Heart left ventricle (tissue), 16 donors: ENCODE data around the gene CCBE1. TPM values are rescaled to one million over a fixed set of nuclear protein-coding genes. Genes with fewer than 3 reads are reported as not detected.

Experiments
- ATAC-seq, 4 donors: fragments of 200-7000 bp; cut with Tn5 transposase; one replicate each; pipeline ENCODE4 v1.9.1; 2020 to 2022; ENCODE audit warnings: moderate library complexity in 4 of 4, mild to moderate bottlenecking in 3 of 4, moderate number of reproducible peaks in 1 of 4
- DNase-seq, 5 donors: peaks; one replicate each; pipeline ENCODE4 v3.0.0-alpha.2; 2020
- H3K27ac ChIP-seq, 12 donors: fragments of 200-600 bp; sonication (generic) in 4 of 12; one replicate each; pipeline versions ENCODE4 v1.5.0 to v1.8.0; 2016 to 2022; ENCODE audit warnings: mild to moderate bottlenecking in 2 of 12
- H3K27me3 ChIP-seq, 9 donors: fragments of 200-600 bp; sonication (generic) in 2 of 9; one replicate each; pipeline versions ENCODE4 v1.5.1 to v1.8.0; 2016 to 2022; ENCODE audit warnings: mild to moderate bottlenecking in 3 of 9
- H3K36me3 ChIP-seq, 9 donors: fragments of 200-600 bp; sonication (generic) in 2 of 9; one replicate each; pipeline versions ENCODE4 v1.5.0 to v1.8.0; 2018 to 2022; ENCODE audit warnings: mild to moderate bottlenecking in 2 of 9
- H3K4me1 ChIP-seq, 12 donors: fragments of 200-600 bp; sonication (generic) in 4 of 12; one replicate each; pipeline versions ENCODE4 v1.5.0 to v1.8.0; 2016 to 2022; ENCODE audit warnings: mild to moderate bottlenecking in 3 of 12
- H3K4me3 ChIP-seq, 12 donors: fragments of 200-600 bp; sonication (generic) in 4 of 12; one replicate each; pipeline versions ENCODE4 v1.5.0 to v1.8.0; 2017 to 2022; ENCODE audit warnings: mild to moderate bottlenecking in 9 of 12, moderate library complexity in 4 of 12
- H3K9me3 ChIP-seq, 12 donors: fragments of 200-600 bp; sonication (generic) in 4 of 12; one replicate each; pipeline versions ENCODE4 v1.5.0 to v1.8.0; 2016 to 2022; ENCODE audit warnings: mild to moderate bottlenecking in 1 of 12
- CTCF ChIP-seq, 12 donors: fragments of 200-600 bp; sonication (generic) in 4 of 12; IDR thresholded peaks; one replicate each; pipeline versions ENCODE4 v1.5.0 to v1.8.0; 2018 to 2022; ENCODE audit warnings: antibody characterized with exemption in 12 of 12, mild to moderate bottlenecking in 5 of 12
- POLR2A ChIP-seq, 2 donors: fragments of 450-650 bp; IDR thresholded peaks; one replicate each; pipeline ENCODE4 v1.6.1; 2017; ENCODE audit warnings: antibody characterized with exemption in 2 of 2, mild to moderate bottlenecking in 2 of 2, moderate library complexity in 2 of 2
- WGBS, 4 donors: extraction: QIAGEN DNeasy Blood & Tissue Kit in 2 of 4; methylation state at CpG; one replicate each; pipeline versions ENCODE4 v1.1.5 to v1.1.7; 2013 to 2018; 5-methylcytosine and 5-hydroxymethylcytosine counted together
- intact Hi-C, 10 donors: fragments of 100-400 bp; cut with DNase I; formaldehyde crosslinking; loops; one replicate each; pipeline versions ENCODE4 v1.11.1 to v1.14.2; 2022
- polyA plus RNA-seq, 2 donors: library from polyadenylated mRNA; stranded (reverse); fragments of 200-250 nt; gene quantifications; one replicate each; pipeline ENCODE4 v1.2.3, GENCODE V29; 2013
- total RNA-seq, 9 donors: library from RNA; depleted of rRNA in 2 of 9; stranded (reverse); fragments of >200 nt in 2 of 9; fragmentation: NEBNext Ultra II Directional in 3 of 9; extraction: Animal tissue kit (Norgen Biotek cat#: 25700) in 3 of 9; gene quantifications; one replicate each; pipeline versions ENCODE4 v1.1.0 to v1.2.4, GENCODE V29; 2016 to 2023
- donor health status: ischemic (EF 13 %, LVEDD 7.1; RV severe dilation, severe dysfunction).
- donor health status: healthy with polysubstance abuse.
- donor health status: DM: no; HTN: yes; CAD: no.
- donor health status: DM: no; HTN: no; CAD: no.
- donor health status: ischemic (EF 25% LVEDD 6.9; RV normal size, moderate dysfunction).
- donor health status: ischemic (EF 25% LVEDD 5.7; RV mildly dilated, moderate dysfunction).
- donor health status: healthy.
- donor health status: DM: yes; HTN: yes; CAD: no.
- donor health status: ischemic (EF 35%, LVEDD 5.7; RV mildly dilated, moderate dysfunction).
- donor health status: nonischemic (EF 11% LVEDD 7.7; RV severe dilation, severe dysfunction).
- donor health status: DM: yes; HTN: yes; CAD: no.
- donor health status: PGD.
- donor health status: ischemic (EF 29% LVEDD 5.4; RV normal size, mild dysfunction).
- donor health status: nonischemic (EF 23%, LVEDD 6.1; RV moderate dilation, normal function).

CCBE1 gene
- total and polyA plus RNA-seq, 11 donors: 0.15 to 6.3 (median 0.74) TPM

GRCh38 chr18:59428018-59428417 is 269.2 kb downstream of the CCBE1 start:
- 22 to 53% (median 41%) methylated on average over 1 of the region's 1 CpG for WGBS, 4 donors

GRCh38 chr18:59426855-59427254 is 270.4 kb downstream of the CCBE1 start:
- DNase-seq (no peak), ATAC-seq (no peak)
- H3K36me3 ChIP-seq: no peaks in the 10 kb centered on the region
- H3K4me1 ChIP-seq: peaks cover 0 to 5% (median 0%) of the 10 kb centered on the region in 12 donors
- WGBS, 4 donors: 91 to 94% (median 92%) methylated on average over 2 of the region's 2 CpGs
- no peak overlapping the region for H3K4me3 ChIP-seq
- H3K9me3 ChIP-seq: no peaks in the 10 kb centered on the region
- H3K27ac ChIP-seq: no peak overlapping the region
- TF ChIP-seq POLR2A (IDR thresholded peaks at IDR 0.05) (no peak), CTCF (IDR thresholded peaks at IDR 0.05) (no peak)
- intact Hi-C loops: no loop called here
- peaks cover 0 to 9% (median 0%) of the 10 kb centered on the region in 9 donors for H3K27me3 ChIP-seq

More at GRCh38 chr18:59428018-59428417, 269.2 kb downstream of the CCBE1 start:
- Histone ChIP-seq H3K27me3 (peaks cover 0 to 3% (median 0%) of the 10 kb centered on the region in 9 donors), H3K27ac (peak overlapping the region in 1 of 12 donors; percentile 8), H3K36me3 (no peaks in the 10 kb centered on the region), H3K9me3 (no peaks in the 10 kb centered on the region), H3K4me3 (no peak overlapping the region), H3K4me1 (peaks cover 0 to 5% (median 0%) of the 10 kb centered on the region in 12 donors)
- intact Hi-C loops: no loop called here
- peak in 3 of 4 donors; percentile 63 to 75 (median 66) for ATAC-seq
- TF ChIP-seq POLR2A (IDR thresholded peaks at IDR 0.05) (no peak), CTCF (IDR thresholded peaks at IDR 0.05) (no peak)
- peak in 2 of 5 donors; percentile 30 to 48 for DNase-seq

- Histone ChIP-seq H3K4me3 (no peak overlapping the region), H3K4me1 (peaks cover 0 to 5% (median 0%) of the 10 kb centered on the region in 12 donors), H3K9me3 (no peaks in the 10 kb centered on the region), H3K27ac (no peak overlapping the region), H3K27me3 (peaks cover 0 to 13% (median 2%) of the 10 kb centered on the region in 9 donors), H3K36me3 (no peaks in the 10 kb centered on the region)
- TF ChIP-seq CTCF (IDR thresholded peaks at IDR 0.05) (no peak), POLR2A (IDR thresholded peaks at IDR 0.05) (no peak)
- WGBS, 4 donors: 42 to 60% (median 57%) methylated on average over 2 of the region's 2 CpGs
- ATAC-seq: no peak
- DNase-seq: no peak
- intact Hi-C loops: no loop called here
Observed at GRCh38 chr18:59423259-59423658, 274.0 kb downstream of the CCBE1 start.

- Histone ChIP-seq H3K36me3 (no peaks in the 10 kb centered on the region), H3K27ac (no peak overlapping the region), H3K9me3 (no peaks in the 10 kb centered on the region), H3K4me1 (peaks cover 0 to 5% (median 0%) of the 10 kb centered on the region in 12 donors), H3K27me3 (peaks cover 0 to 23% (median 2%) of the 10 kb centered on the region in 9 donors), H3K4me3 (no peak overlapping the region)
- TF ChIP-seq CTCF (IDR thresholded peaks at IDR 0.05) (no peak), POLR2A (IDR thresholded peaks at IDR 0.05) (no peak)
- no peak for DNase-seq
- intact Hi-C loops: no loop called here
- ATAC-seq: peak in 1 of 4 donors; percentile 47
- WGBS, 4 donors: 47 to 57% (median 52%) methylated on average over 4 of the region's 4 CpGs
Observed at GRCh38 chr18:59420244-59420643, 277.0 kb downstream of the CCBE1 start.
